ENCODE results near the gene ARF5.

The ARF5 gene

GRCh38 chr7:127588697-127589482 is 679 bp downstream of the ARF5 start:
- peak overlapping the region; percentile 88 for H3K4me3 ChIP-seq (ENCODE audit: low read depth, low read length)
- TF ChIP-seq CTCF (IDR thresholded peaks at IDR 0.05; ENCODE audit: borderline replicate concordance, insufficient read depth, low read depth, low read length) = peak; percentile 37; the same call in 1 of the 2 replicates

GRCh38 chr7:127589896-127590295 is 1.7 kb downstream of the ARF5 start:
- no peak for TF ChIP-seq CTCF (IDR thresholded peaks at IDR 0.05; ENCODE audit: borderline replicate concordance, insufficient read depth, low read depth, low read length)
- no peak overlapping the region for H3K4me3 ChIP-seq (ENCODE audit: low read depth, low read length)

- no peak for TF ChIP-seq CTCF (IDR thresholded peaks at IDR 0.05; ENCODE audit: borderline replicate concordance, insufficient read depth, low read depth, low read length)
- H3K4me3 ChIP-seq (ENCODE audit: low read depth, low read length) = no peak overlapping the region
Observed at GRCh38 chr7:127591189-127591588, 3.0 kb downstream of the ARF5 start.

- H3K4me3 ChIP-seq (ENCODE audit: low read depth, low read length) = no peak overlapping the region
- TF ChIP-seq CTCF (IDR thresholded peaks at IDR 0.05; ENCODE audit: borderline replicate concordance, insufficient read depth, low read depth, low read length) = no peak
Observed at GRCh38 chr7:127591591-127591990, 3.4 kb downstream of the ARF5 start.

- TF ChIP-seq CTCF (IDR thresholded peaks at IDR 0.05; ENCODE audit: borderline replicate concordance, insufficient read depth, low read depth, low read length) = no peak
Observed at GRCh38 chr7:127592550-127592949, 4.3 kb downstream of the ARF5 start.

GRCh38 chr7:127594490-127594889 is 6.3 kb downstream of the ARF5 start:
- no peak for TF ChIP-seq CTCF (IDR thresholded peaks at IDR 0.05; ENCODE audit: borderline replicate concordance, insufficient read depth, low read depth, low read length)
- H3K4me3 ChIP-seq (ENCODE audit: low read depth, low read length) = no peak overlapping the region

More at GRCh38 chr7:127592550-127592949, 4.3 kb downstream of the ARF5 start:
- H3K4me3 ChIP-seq (ENCODE audit: low read depth, low read length) = no peak overlapping the region

GRCh38 chr7:127595737-127596136 is 7.5 kb downstream of the ARF5 start:
- no peak for TF ChIP-seq CTCF (IDR thresholded peaks at IDR 0.05; ENCODE audit: borderline replicate concordance, insufficient read depth, low read depth, low read length)
- H3K4me3 ChIP-seq (ENCODE audit: low read depth, low read length) = no peak overlapping the region

Measured in GM12875 (cell line).